CD4-positive, alpha-beta T cell treated with Interferon alpha-2 for 1 hour (primary cell): ENCODE results near the gene TSPEAR.
A peak's percentile ranks its signal among the peaks of the same experiment; 100 is the strongest.
"Not testable (repeated sequence)": the region's sequence is repeated elsewhere in the genome, so short reads cannot be mapped to it uniquely, and the experiment has no call there.

Experiments used
- DNase-seq, 2 donors: peaks; one replicate each; pipeline ENCODE4 v3.0.0-alpha.2; 2020 to 2022

TSPEAR gene

DNA sequence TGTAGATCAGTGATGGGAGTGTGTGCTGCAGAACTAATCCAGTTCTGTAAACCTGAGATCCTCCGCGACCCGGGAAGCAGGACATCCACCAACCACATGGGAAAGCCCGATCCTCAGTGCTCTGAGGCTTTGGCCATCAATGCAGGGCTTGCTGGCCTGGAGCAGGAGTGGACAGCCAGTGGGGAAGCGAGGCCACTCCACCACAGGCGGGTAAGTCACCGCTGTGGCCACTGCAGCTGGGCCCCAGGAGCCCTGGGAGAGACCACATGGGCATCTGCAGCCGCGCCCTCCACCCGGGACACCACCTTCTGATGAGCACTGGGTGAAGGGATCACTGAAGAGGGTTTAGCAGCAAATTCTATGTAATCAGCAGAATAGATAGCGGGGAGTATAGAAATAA is 30.2 kb downstream of the TSPEAR start:
- DNase-seq = no peak

DNA sequence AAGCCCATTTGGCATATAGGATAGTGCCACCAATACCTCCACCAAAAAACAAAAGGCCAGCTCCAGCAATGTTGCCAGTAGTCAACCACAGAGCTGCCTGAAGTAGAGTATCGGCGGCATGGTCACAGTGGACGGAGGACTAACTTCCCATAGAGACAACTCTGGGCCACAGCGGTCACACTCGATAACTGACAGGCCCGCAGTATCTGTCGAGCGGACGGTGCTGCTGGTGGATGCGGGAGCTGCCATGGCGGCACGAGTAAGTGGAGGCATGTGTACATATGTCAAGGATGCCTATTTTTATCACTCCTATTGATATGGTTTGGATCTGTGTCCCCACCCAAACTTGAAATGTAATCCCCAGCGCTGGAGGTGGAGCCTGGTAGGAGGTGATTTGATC is 33.5 kb downstream of the TSPEAR start:
- DNase-seq = no peak

DNA sequence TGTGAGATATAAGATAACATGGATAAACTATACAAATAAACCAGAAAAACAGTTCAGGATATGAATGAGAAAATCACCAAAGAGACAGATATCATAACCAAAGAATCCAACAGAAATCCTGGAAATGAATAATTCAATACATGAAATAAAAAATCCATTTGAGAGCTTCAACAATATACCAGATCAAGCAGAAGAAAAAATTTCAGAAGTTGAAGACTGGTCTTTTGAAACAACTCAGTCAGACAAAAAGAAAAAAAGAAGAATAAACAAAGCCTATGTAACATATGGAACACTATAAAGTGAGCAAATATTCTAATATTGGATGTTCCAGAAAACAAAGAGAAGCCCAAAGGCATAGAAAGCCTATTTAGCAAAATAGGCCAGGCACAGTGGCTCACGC is 39.5 kb downstream of the TSPEAR start:
- DNase-seq = no peak

DNA sequence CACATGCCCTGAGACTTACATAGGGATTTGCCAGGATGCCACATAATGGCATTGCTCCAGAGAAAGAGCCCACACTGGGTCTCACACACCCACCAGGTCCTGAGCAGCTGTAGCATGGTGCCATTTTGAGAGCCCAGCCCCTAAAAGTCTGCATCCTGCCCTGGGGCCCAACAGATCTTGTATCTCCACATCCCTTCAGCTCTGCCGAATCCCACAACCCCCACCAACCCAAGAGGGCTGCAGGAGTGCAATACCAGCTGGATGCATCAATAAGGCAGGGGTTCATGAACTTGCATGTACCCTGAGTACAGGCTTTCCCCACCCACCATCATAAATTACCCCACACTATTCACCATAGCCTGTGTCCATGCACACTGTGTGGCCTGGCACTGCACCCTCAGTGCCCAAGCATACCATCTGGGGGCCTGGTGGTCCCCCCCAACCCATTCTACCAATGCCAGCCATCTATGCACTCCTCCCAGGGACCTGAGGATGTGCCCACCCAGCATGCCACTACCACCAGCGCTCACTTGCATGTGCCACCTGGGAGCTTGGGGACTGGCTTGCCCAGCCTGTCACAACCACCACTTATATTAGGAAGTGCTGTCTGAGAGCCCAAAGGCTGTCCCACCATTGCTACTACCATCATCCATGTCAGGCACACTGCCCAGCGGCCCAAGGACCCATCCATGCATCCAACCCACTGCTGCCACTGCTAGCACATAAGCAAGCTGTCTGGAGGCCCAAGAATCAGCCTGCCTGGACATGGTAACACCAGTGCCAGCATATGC is 40.5 kb downstream of the TSPEAR start:
- DNase-seq = no peak

DNA sequence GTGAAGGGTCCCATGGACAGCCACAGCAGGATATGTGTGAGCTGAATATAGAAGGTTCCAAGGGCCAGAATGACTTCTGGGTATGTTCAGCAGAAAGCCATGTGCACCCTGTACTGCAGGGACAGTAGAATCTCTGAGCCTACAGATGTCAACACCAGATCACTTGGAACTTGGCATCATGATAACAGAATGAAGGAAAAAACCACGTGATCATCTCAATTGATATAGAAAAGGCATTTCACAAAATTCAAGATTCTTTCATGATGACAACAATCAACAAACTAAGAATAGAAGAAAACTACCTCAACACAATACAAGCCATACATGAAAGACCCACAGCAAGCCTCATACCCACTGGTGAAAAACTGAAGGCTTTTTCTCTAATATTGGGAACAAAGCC is 43.8 kb downstream of the TSPEAR start:
- DNase-seq = no peak

DNA sequence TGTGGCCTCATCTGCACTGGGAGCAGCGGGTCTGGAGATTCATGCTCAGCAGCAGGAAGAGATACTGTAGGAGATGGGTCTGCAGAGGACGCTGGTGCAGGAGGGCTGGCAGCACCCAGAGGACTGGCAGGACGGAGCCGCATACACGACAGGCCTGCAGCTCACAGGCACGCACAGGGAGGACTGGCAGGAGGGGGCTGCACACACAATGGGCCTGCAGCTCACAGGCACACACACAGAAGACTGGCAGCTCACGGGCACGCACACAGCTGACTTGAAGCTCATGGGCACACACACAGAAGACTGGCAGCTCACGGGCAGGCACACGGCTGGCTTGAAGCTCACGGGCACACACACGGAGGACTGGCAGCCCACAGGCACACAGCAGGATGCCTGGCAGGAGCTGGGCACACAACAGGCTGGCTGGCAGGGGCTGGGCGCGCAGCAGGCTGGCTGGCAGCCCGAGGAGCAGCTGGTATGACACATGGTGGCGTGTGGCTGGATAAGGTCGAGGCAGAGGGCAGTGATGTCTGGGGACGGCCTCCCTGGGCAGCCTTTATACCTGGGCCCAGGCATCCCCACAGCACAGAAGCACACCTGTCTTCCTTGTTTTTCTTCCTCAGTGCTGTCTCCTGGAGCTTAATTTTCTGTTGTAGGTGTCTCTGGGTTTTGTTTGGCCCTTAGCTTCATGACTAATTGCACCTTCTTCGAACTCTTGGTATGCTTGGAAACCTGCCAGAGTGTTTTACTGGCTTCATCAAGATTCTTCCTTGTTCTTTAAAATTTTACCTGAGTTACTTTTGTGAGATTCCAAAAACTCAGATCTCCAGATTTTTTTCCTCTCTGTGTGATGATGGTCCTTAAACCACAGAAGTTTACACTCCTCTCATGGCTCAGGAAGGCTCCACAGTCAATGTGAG is 44.7 kb downstream of the TSPEAR start, which contains the start of gene KRTAP12-2:
KRTAP12-2 (minus strand) TSS at position 527 of the 920 bp plus-strand sequence; CDS start at position 486, 41 bp downstream.
- DNase-seq = no peak

GRCh38 chr21:44664691-44665090 is 46.7 kb downstream of the TSPEAR start:
- DNase-seq = no peak

DNA sequence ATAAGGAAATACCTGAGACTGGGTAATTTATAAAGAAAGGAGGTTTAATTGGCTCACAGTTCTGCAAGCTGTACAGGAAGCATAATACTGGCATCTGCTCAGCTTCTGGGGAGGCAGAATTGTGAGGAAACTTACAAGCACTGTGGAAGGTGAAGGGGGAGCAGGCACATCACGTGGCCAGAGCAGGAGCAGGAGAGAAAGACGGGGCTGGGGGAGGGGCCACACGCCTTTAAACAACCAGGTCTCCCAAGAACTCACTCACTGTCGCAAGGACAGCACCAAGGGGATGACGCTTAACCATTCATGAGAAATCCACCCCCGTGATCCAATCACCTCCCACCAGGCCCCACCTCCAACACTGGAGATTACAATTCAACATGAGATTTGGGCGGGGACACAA is 49.8 kb downstream of the TSPEAR start:
- not testable (repeated sequence) for DNase-seq

- DNase-seq = peak in 1 of 2 donors; percentile 44
These were observed 52.3 kb downstream of the TSPEAR start for GRCh38 chr21:44658913-44659595.

DNA sequence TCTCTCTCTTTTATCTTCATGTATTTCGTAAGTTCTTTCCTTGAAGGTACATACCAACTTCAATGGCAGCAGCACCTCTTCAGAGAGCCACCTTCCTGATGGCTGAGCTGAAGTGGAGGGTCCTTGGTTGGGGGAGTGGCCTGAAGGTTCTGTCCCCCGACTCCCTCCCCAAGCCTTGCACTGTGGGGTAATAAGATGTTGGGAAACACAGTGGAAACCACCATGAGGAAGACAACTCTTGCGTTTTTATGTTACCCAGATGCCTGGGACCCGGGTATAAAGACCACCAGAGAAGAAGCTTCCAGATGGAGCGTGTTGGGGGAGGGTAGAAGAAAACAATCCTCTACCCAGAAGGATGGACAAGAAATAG is 52.8 kb downstream of the TSPEAR start:
- DNase-seq = peak in 1 of 2 donors; percentile 4

DNA sequence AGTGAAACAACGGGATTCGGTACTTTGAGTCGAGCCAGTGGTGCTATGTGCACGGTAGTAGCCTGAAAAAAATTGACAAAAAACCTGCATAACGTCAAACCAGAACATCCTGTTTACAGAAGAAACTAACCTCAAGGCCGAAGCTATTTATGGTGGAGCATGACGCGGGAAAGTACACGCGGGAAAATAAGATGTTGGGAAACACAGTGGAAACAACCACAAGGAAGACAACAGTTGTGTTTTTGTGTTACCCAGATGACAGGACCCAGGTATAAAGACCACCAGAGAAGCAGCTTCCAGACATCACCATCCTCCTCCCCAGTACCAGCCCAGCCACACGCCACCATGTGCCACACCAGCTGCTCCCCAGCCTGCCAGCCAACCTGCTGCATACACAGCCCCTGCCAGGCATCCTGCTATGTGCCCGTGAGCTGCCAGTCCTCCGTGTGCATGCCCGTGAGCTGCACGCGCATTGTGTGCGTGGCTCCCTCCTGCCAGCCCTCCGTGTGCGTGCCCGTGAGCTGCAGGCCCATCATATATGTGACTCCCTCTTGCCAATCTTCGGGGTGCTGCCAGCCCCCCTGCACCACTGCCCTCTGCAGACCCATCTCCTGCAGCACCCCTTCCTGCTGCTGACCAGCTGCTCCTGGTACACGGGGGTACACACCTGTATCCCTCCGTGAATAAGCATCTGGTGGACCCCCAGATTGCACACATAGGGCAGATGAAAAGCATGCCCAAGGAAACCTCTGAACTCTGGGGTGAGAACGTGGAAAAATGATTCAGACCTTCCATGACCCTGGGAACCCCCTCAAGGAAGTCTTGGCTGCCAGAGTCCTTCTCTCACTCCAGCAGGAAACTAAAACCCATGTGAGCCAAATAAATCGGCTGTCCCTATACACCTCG is 53.5 kb downstream of the TSPEAR start, which contains the start of gene KRTAP12-3:
KRTAP12-3 (plus strand) TSS at position 298 of the 906 bp plus-strand sequence; CDS start at position 346, 48 bp downstream.
- peak; percentile 54 to 81 for DNase-seq

DNA sequence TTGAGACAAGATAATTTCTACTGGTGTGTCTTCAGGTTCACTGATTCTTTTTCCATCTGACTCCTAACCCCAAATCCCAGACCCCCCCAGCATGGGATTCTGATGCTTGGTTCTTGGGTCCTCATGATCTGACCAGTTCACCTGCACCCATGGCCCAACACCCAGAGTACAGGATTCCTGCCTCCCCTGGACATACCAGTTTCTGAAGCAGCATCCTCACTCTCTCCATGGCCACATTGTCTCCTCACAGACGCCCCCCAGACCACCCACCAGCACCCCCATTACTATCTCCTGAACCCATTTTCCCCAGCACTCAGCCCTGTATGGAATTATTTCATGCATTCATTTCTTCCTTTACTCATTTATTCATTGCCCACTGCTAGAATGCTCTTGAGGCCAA is 54.5 kb downstream of the TSPEAR start:
- DNase-seq = no peak

DNA sequence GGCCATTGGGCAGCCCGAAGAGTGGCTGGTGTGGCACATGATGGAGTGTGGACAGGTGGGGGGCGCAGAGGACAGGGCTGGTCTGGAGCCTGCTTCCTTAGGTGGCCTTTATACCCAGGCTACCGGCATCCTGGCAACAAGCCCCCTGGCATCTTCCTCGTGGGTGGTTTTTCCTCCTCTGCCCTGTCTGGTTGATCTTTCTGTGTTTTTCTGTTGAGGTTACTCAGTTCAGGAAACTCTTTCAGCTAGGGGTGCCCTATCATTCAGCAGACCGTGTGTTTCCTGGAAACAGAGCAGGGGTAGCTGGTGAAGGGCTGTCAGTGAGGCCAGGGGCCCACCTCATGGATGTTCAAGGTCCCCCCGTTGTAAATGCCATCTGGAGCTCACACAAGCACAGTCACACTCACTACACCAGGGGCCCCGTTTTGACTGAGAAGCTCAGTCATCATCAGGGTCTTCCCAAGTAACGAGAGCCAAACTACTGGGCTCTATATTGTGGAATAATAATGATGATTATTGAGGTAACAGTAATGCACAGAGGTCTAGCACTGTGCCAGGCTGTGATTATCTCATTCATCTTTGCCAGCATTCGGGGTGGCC is 56.7 kb downstream of the TSPEAR start, which contains the start of gene KRTAP12-4:
KRTAP12-4 (minus strand) TSS at position 84 of the 600 bp plus-strand sequence; CDS start at position 39, 45 bp downstream.
- peak in 1 of 2 donors; percentile 32 for DNase-seq

GRCh38 chr21:44653656-44654575 is 57.5 kb downstream of the TSPEAR start:
- DNase-seq = peak; percentile 67 to 79

DNA sequence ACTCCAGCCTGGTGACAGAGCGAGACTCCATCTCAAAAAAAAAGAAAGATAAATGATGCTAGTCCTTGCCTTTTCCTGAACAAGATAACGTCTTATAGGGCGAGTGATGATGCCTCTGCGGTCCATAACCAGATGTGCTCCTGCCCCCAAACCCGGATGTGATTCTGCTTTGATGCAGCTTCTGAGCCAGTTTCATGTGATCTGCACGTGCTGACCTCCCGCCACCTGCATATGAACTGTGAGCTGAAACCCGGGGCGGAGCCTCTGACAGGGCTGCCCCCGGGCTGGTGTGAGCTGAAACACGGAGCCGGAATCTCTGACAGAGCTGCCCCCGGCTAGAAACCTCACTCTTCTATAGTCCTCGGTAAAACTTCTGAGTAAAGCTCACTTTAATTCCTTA is 58.2 kb downstream of the TSPEAR start:
- DNase-seq = peak in 1 of 2 donors; percentile 5

DNA sequence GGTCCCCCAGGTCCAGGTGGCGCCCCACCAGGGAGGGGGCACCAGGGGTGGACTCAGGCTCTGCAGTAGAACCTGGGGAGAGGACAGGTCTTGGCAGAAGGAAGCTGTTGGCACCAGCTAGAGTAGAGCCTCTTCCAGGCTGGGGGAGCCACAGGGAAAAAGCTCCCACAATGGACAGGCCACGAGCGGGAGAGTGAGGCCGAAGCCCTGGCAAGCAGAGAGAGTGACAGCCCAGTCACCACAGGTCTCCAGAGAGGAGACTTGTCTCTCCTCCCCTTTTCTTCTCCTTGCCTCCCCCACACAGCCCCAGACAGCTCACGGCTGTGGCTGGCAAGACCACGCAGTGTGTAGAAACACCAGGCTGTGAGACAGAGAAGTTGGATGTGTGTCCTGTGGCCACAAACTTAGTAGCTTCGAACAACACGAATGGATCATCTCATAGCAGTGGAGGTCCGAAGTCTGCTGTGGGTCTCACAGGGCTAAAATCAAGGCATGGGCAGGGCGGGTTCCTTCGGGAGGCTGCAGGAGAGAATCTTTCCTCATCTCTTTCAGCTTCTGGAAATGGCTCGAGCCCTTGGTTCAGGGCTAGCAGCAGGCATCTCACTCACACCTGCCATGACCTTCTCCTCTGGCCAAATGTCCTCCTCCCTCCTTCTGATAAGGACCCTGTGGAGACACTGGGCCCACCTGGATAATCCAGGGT is 60.2 kb downstream of the TSPEAR start:
- DNase-seq = no peak

- no peak for DNase-seq
These were observed 61.0 kb downstream of the TSPEAR start for GRCh38 chr21:44650265-44650972.

DNA sequence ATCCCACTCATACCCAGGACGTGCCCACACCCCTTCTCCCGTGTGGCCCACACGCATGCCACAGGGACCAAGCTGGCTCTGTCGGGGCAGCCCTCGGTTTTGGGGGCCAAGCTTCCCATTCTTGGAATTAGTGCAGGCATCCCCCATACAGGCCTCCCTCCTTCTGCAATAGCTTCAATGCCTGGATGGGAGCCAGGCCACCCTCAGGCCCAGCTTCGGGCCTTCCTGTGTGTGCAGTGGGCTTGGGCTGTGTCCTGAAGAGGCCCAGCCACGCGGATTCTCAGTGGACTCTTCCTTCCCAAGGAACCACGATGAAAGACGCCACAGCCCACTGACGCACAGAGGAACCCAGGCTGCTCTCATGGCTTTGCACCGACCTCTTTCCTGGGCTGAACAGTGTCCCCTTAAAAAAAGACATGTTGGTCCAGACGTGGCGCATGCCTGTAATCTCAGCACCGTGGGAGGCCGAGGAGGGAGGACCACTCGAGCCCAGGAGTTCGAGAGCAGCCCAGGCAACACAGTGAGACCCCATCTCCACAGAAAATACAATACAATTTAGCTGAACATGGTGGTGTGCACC is 61.8 kb downstream of the TSPEAR start:
- no peak for DNase-seq
